Ovary (tissue), 9 donors: ENCODE measurements around the gene PRSS2. TPM values are rescaled to one million over a fixed set of nuclear protein-coding genes. Genes with fewer than 3 reads are reported as not detected.
"Not testable (repeated sequence)": the region's sequence is repeated elsewhere in the genome, so short reads cannot be mapped to it uniquely, and the experiment has no call there.

ENCODE experiments used
- DNase-seq, 5 donors: peaks; one replicate each; pipeline ENCODE4 v3.0.0-alpha.2; 2019 to 2020
- H3K27ac ChIP-seq, 2 donors: fragments of 200-600 bp; one replicate each; pipeline versions ENCODE4 v1.5.1 to v1.8.0; 2019 to 2022
- H3K27me3 ChIP-seq: fragments of 200-600 bp; one replicate; pipeline ENCODE4 v1.8.0; 2022
- H3K36me3 ChIP-seq: fragments of 200-600 bp; sonication (generic); one replicate; pipeline ENCODE4 v1.5.1; 2019
- H3K4me1 ChIP-seq: one replicate; pipeline ENCODE4 v1.8.1; 2013; ENCODE audit warnings: mild to moderate bottlenecking, moderate library complexity; ENCODE audit not compliant: insufficient read depth
- H3K4me3 ChIP-seq: fragments of 200-600 bp; sonication (generic); one replicate; pipeline ENCODE4 v1.5.1; 2017
- H3K9me3 ChIP-seq, 2 donors: fragments of 200-600 bp in 1 of 2; sonication (generic) in 1 of 2; one replicate each; pipeline versions ENCODE4 v1.5.1 to v1.8.1; 2013 to 2019; ENCODE audit warnings: mild to moderate bottlenecking in 1 of 2, moderate library complexity in 1 of 2
- CTCF ChIP-seq, 3 donors: fragments of 450-650 bp in 2 of 3; fragments of 200-600 bp in 1 of 3; IDR thresholded peaks; one replicate each; pipeline versions ENCODE4 v1.5.1 to v1.8.0; 2016 to 2022; ENCODE audit warnings: antibody characterized with exemption in 3 of 3, mild to moderate bottlenecking in 1 of 3
- EP300 ChIP-seq: sonication (generic); formaldehyde crosslinking; IDR thresholded peaks from one replicate; pipeline ENCODE4 v1.6.1; 2017; ENCODE audit warnings: antibody characterized with exemption
- POLR2A ChIP-seq: fragments of 450-650 bp; IDR thresholded peaks from one replicate; pipeline ENCODE4 v1.6.1; 2017; ENCODE audit warnings: antibody characterized with exemption, mild to moderate bottlenecking, moderate library complexity
- WGBS, 3 donors: extraction: QIAGEN DNeasy Blood & Tissue Kit in 1 of 3; methylation state at CpG; one replicate each; pipeline versions ENCODE4 v1.1.5 to v1.1.7; 2013 to 2017; 5-methylcytosine and 5-hydroxymethylcytosine counted together
- intact Hi-C, 4 donors: fragments of 100-400 bp; cut with DNase I; formaldehyde crosslinking; loops; one replicate each; pipeline versions ENCODE4 v1.11.0 to v1.15.1; 2022 to 2023
- polyA plus RNA-seq, 2 donors: library from polyadenylated mRNA; stranded (reverse); fragments of 200-250 nt in 1 of 2; fragments of 350-450 nt in 1 of 2; fragmentation: Illumina TruSeq in 1 of 2; extraction: RNeasy Lipid Tissue Mini Kit (QIAGEN cat#74804) in 1 of 2; gene quantifications; one replicate each; pipeline ENCODE4 v1.2.3, GENCODE V29; 2013 to 2014
- total RNA-seq, 7 donors: library from RNA; depleted of rRNA in 2 of 7; stranded (reverse); fragments of >200 nt in 2 of 7; fragmentation: NEBNext Ultra II Directional in 3 of 7; extraction: Animal tissue kit (Norgen Biotek cat#: 25700) in 3 of 7; gene quantifications; one replicate each; pipeline versions ENCODE4 v1.1.0 to v1.2.4, GENCODE V29; 2016 to 2023
- donor health status: DM: no; HTN: no; CAD: no; lungs with moderate emphysema.
- donor health status: DM: no; HTN: no; CAD: no.
- donor health status: Bipolar disorder and iron deficiency.
- donor health status: DM: yes; HTN: yes; CAD: no.
- donor health status: DM: no; HTN: no; CAD: no.
- donor health status: DM: yes; HTN: yes; CAD: no.

Gene PRSS2
- total and polyA plus RNA-seq, 9 donors: 1.4 to 90.0 (median 4.3) TPM; not detected in 3

GRCh38 chr7:142759433-142759832 is 11.3 kb upstream of the PRSS2 start:
- Histone ChIP-seq H3K4me1 (no peaks in the 10 kb centered on the region), H3K36me3 (no peaks in the 10 kb centered on the region), H3K4me3 (no peak overlapping the region), H3K27me3 (no peaks in the 10 kb centered on the region), H3K27ac (no peak overlapping the region), H3K9me3 (no peaks in the 10 kb centered on the region)
- no peak for TF ChIP-seq POLR2A
- no peak for TF ChIP-seq CTCF (IDR thresholded peaks at IDR 0.05)
- no peak for TF ChIP-seq EP300
- DNase-seq: no peak
- WGBS, 3 donors: 83 to 93% (median 93%) methylated on average over 1 of the region's 1 CpG
- intact Hi-C loops: no loop called here

- no peak for TF ChIP-seq CTCF (IDR thresholded peaks at IDR 0.05)
- no peak for TF ChIP-seq POLR2A
- no peak for TF ChIP-seq EP300
- Histone ChIP-seq H3K27ac (no peak overlapping the region), H3K27me3 (no peaks in the 10 kb centered on the region), H3K4me3 (no peak overlapping the region), H3K4me1 (no peaks in the 10 kb centered on the region), H3K9me3 (no peaks in the 10 kb centered on the region), H3K36me3 (no peaks in the 10 kb centered on the region)
- intact Hi-C loops: no loop called here
- DNase-seq: no peak
- 50 to 57% (median 55%) methylated on average over 5 of the region's 5 CpGs for WGBS, 3 donors
These were observed 10.6 kb upstream of the PRSS2 start for GRCh38 chr7:142760071-142760642.

GRCh38 chr7:142761606-142762005 is 9.2 kb upstream of the PRSS2 start:
- H3K4me3 ChIP-seq, H3K27me3 ChIP-seq, DNase-seq, H3K9me3 ChIP-seq, intact Hi-C loops, H3K27ac ChIP-seq, H3K4me1 ChIP-seq, H3K36me3 ChIP-seq: not testable (repeated sequence)
- 58 to 89% (median 67%) methylated on average over 2 of the region's 2 CpGs for WGBS, 3 donors

- no peak for DNase-seq
- Histone ChIP-seq H3K9me3 (no peaks in the 10 kb centered on the region), H3K4me1 (no peaks in the 10 kb centered on the region), H3K27ac (no peak overlapping the region), H3K36me3 (no peaks in the 10 kb centered on the region), H3K4me3 (no peak overlapping the region), H3K27me3 (no peaks in the 10 kb centered on the region)
- WGBS, 3 donors: 81 to 100% (median 92%) methylated on average over 1 of the region's 1 CpG
- TF ChIP-seq POLR2A (no peak), CTCF (IDR thresholded peaks at IDR 0.05) (no peak), EP300 (no peak)
- intact Hi-C loops: no loop called here
These were observed 8.7 kb upstream of the PRSS2 start for GRCh38 chr7:142762104-142762503.

- Histone ChIP-seq H3K27ac (no peak overlapping the region), H3K4me1 (no peaks in the 10 kb centered on the region), H3K36me3 (no peaks in the 10 kb centered on the region), H3K4me3 (no peak overlapping the region), H3K27me3 (no peaks in the 10 kb centered on the region), H3K9me3 (no peaks in the 10 kb centered on the region)
- 75 to 86% (median 78%) methylated on average over 3 of the region's 3 CpGs for WGBS, 3 donors
- DNase-seq: no peak
- no peak for TF ChIP-seq EP300
- no peak for TF ChIP-seq POLR2A
- no peak for TF ChIP-seq CTCF (IDR thresholded peaks at IDR 0.05)
- intact Hi-C loops: no loop called here
These were observed 3.3 kb upstream of the PRSS2 start for GRCh38 chr7:142767451-142767850.
